ENCODE measurements around the gene TMSB10.
A peak's percentile ranks its signal among the peaks of the same experiment; 100 is the strongest.

Gene TMSB10

GRCh38 chr2:84888401-84889276 lies 16.8 kb upstream of the TMSB10 start:
- Histone ChIP-seq H3K4me3 (ENCODE audit: low read depth in 1 of 2, low read length in 2 of 2) (peak overlapping the region; percentile 55 to 60), H3K4me1 (ENCODE audit: control insufficient read depth in 1 of 2, insufficient read depth in 2 of 2, low read length in 2 of 2) (peaks cover 12 to 16% of the 10 kb centered on the region in 2 donors), H3K27me3 (ENCODE audit: control insufficient read depth in 1 of 2, insufficient read depth in 2 of 2, low read length in 2 of 2) (no peaks in the 10 kb centered on the region), H3K9ac (ENCODE audit: low read depth in 1 of 2, low read length in 2 of 2) (peak overlapping the region; percentile 12 to 28), H3K36me3 (ENCODE audit: control insufficient read depth in 1 of 2, insufficient read depth in 2 of 2, low read length in 2 of 2) (no peaks in the 10 kb centered on the region), H3K27ac (ENCODE audit: low read depth, low read length) (peak overlapping the region; percentile 8), H3K9me3 (ENCODE audit: control insufficient read depth in 1 of 2, low read length in 2 of 2) (no peaks in the 10 kb centered on the region)

- Histone ChIP-seq H3K4me1 (ENCODE audit: control insufficient read depth in 1 of 2, insufficient read depth in 2 of 2, low read length in 2 of 2) (peaks cover 12 to 17% of the 10 kb centered on the region in 2 donors), H3K9me3 (ENCODE audit: control insufficient read depth in 1 of 2, low read length in 2 of 2) (no peaks in the 10 kb centered on the region), H3K4me3 (ENCODE audit: low read depth in 1 of 2, low read length in 2 of 2) (peak overlapping the region; percentile 55 to 60), H3K36me3 (ENCODE audit: control insufficient read depth in 1 of 2, insufficient read depth in 2 of 2, low read length in 2 of 2) (no peaks in the 10 kb centered on the region), H3K27ac (ENCODE audit: low read depth, low read length) (no peak overlapping the region), H3K27me3 (ENCODE audit: control insufficient read depth in 1 of 2, insufficient read depth in 2 of 2, low read length in 2 of 2) (no peaks in the 10 kb centered on the region), H3K9ac (ENCODE audit: low read depth in 1 of 2, low read length in 2 of 2) (peak overlapping the region in 1 of 2 donors; percentile 28)
Measured at GRCh38 chr2:84889332-84889731, 16.1 kb upstream of the TMSB10 start.

- no peaks in the 10 kb centered on the region for H3K27me3 ChIP-seq (ENCODE audit: control insufficient read depth in 1 of 2, insufficient read depth in 2 of 2, low read length in 2 of 2)
- no peaks in the 10 kb centered on the region for H3K9me3 ChIP-seq (ENCODE audit: control insufficient read depth in 1 of 2, low read length in 2 of 2)
- no peaks in the 10 kb centered on the region for H3K36me3 ChIP-seq (ENCODE audit: control insufficient read depth in 1 of 2, insufficient read depth in 2 of 2, low read length in 2 of 2)
- no peak overlapping the region for H3K27ac ChIP-seq (ENCODE audit: low read depth, low read length)
- peaks cover 12 to 26% of the 10 kb centered on the region in 2 donors for H3K4me1 ChIP-seq (ENCODE audit: control insufficient read depth in 1 of 2, insufficient read depth in 2 of 2, low read length in 2 of 2)
- no peak overlapping the region for H3K4me3 ChIP-seq (ENCODE audit: low read depth in 1 of 2, low read length in 2 of 2)
- no peak overlapping the region for H3K9ac ChIP-seq (ENCODE audit: low read depth in 1 of 2, low read length in 2 of 2)
Measured at GRCh38 chr2:84891355-84892010, 14.0 kb upstream of the TMSB10 start.

GRCh38 chr2:84894131-84894586 lies 11.3 kb upstream of the TMSB10 start:
- Histone ChIP-seq H3K4me3 (ENCODE audit: low read depth in 1 of 2, low read length in 2 of 2) (no peak overlapping the region), H3K9me3 (ENCODE audit: control insufficient read depth in 1 of 2, low read length in 2 of 2) (no peaks in the 10 kb centered on the region), H3K27ac (ENCODE audit: low read depth, low read length) (no peak overlapping the region), H3K4me1 (ENCODE audit: control insufficient read depth in 1 of 2, insufficient read depth in 2 of 2, low read length in 2 of 2) (peaks cover 11 to 16% of the 10 kb centered on the region in 2 donors), H3K9ac (ENCODE audit: low read depth in 1 of 2, low read length in 2 of 2) (no peak overlapping the region), H3K36me3 (ENCODE audit: control insufficient read depth in 1 of 2, insufficient read depth in 2 of 2, low read length in 2 of 2) (no peaks in the 10 kb centered on the region), H3K27me3 (ENCODE audit: control insufficient read depth in 1 of 2, insufficient read depth in 2 of 2, low read length in 2 of 2) (no peaks in the 10 kb centered on the region)

GRCh38 chr2:84894758-84895520 lies 10.5 kb upstream of the TMSB10 start:
- Histone ChIP-seq H3K27ac (ENCODE audit: low read depth, low read length) (no peak overlapping the region), H3K9ac (ENCODE audit: low read depth in 1 of 2, low read length in 2 of 2) (peak overlapping the region in 1 of 2 donors; percentile 32), H3K9me3 (ENCODE audit: control insufficient read depth in 1 of 2, low read length in 2 of 2) (no peaks in the 10 kb centered on the region), H3K4me1 (ENCODE audit: control insufficient read depth in 1 of 2, insufficient read depth in 2 of 2, low read length in 2 of 2) (peaks cover 9 to 14% of the 10 kb centered on the region in 2 donors), H3K4me3 (ENCODE audit: low read depth in 1 of 2, low read length in 2 of 2) (no peak overlapping the region), H3K27me3 (ENCODE audit: control insufficient read depth in 1 of 2, insufficient read depth in 2 of 2, low read length in 2 of 2) (no peaks in the 10 kb centered on the region), H3K36me3 (ENCODE audit: control insufficient read depth in 1 of 2, insufficient read depth in 2 of 2, low read length in 2 of 2) (no peaks in the 10 kb centered on the region)

GRCh38 chr2:84896567-84896966 lies 8.9 kb upstream of the TMSB10 start:
- Histone ChIP-seq H3K36me3 (ENCODE audit: control insufficient read depth in 1 of 2, insufficient read depth in 2 of 2, low read length in 2 of 2) (no peaks in the 10 kb centered on the region), H3K27me3 (ENCODE audit: control insufficient read depth in 1 of 2, insufficient read depth in 2 of 2, low read length in 2 of 2) (no peaks in the 10 kb centered on the region), H3K4me1 (ENCODE audit: control insufficient read depth in 1 of 2, insufficient read depth in 2 of 2, low read length in 2 of 2) (peaks cover 9 to 14% of the 10 kb centered on the region in 2 donors), H3K9me3 (ENCODE audit: control insufficient read depth in 1 of 2, low read length in 2 of 2) (no peaks in the 10 kb centered on the region), H3K9ac (ENCODE audit: low read depth in 1 of 2, low read length in 2 of 2) (no peak overlapping the region), H3K27ac (ENCODE audit: low read depth, low read length) (no peak overlapping the region), H3K4me3 (ENCODE audit: low read depth in 1 of 2, low read length in 2 of 2) (no peak overlapping the region)

GRCh38 chr2:84897773-84898172 lies 7.7 kb upstream of the TMSB10 start:
- Histone ChIP-seq H3K36me3 (ENCODE audit: control insufficient read depth in 1 of 2, insufficient read depth in 2 of 2, low read length in 2 of 2) (no peaks in the 10 kb centered on the region), H3K4me1 (ENCODE audit: control insufficient read depth in 1 of 2, insufficient read depth in 2 of 2, low read length in 2 of 2) (peaks cover 9 to 14% of the 10 kb centered on the region in 2 donors), H3K4me3 (ENCODE audit: low read depth in 1 of 2, low read length in 2 of 2) (no peak overlapping the region), H3K27me3 (ENCODE audit: control insufficient read depth in 1 of 2, insufficient read depth in 2 of 2, low read length in 2 of 2) (no peaks in the 10 kb centered on the region), H3K27ac (ENCODE audit: low read depth, low read length) (no peak overlapping the region), H3K9ac (ENCODE audit: low read depth in 1 of 2, low read length in 2 of 2) (no peak overlapping the region), H3K9me3 (ENCODE audit: control insufficient read depth in 1 of 2, low read length in 2 of 2) (no peaks in the 10 kb centered on the region)

GRCh38 chr2:84899304-84900204 lies 5.9 kb upstream of the TMSB10 start:
- H3K9ac ChIP-seq (ENCODE audit: low read depth in 1 of 2, low read length in 2 of 2) = no peak overlapping the region

GRCh38 chr2:84900971-84901370 lies 4.5 kb upstream of the TMSB10 start:
- no peak overlapping the region for H3K9ac ChIP-seq (ENCODE audit: low read depth in 1 of 2, low read length in 2 of 2)
- H3K9me3 ChIP-seq (ENCODE audit: control insufficient read depth in 1 of 2, low read length in 2 of 2) = no peaks in the 10 kb centered on the region
- H3K4me1 ChIP-seq (ENCODE audit: control insufficient read depth in 1 of 2, insufficient read depth in 2 of 2, low read length in 2 of 2) = peaks cover 5 to 16% of the 10 kb centered on the region in 2 donors
- H3K36me3 ChIP-seq (ENCODE audit: control insufficient read depth in 1 of 2, insufficient read depth in 2 of 2, low read length in 2 of 2) = no peaks in the 10 kb centered on the region
- no peaks in the 10 kb centered on the region for H3K27me3 ChIP-seq (ENCODE audit: control insufficient read depth in 1 of 2, insufficient read depth in 2 of 2, low read length in 2 of 2)
- no peak overlapping the region for H3K4me3 ChIP-seq (ENCODE audit: low read depth in 1 of 2, low read length in 2 of 2)
- no peak overlapping the region for H3K27ac ChIP-seq (ENCODE audit: low read depth, low read length)

More at GRCh38 chr2:84899304-84900204, 5.9 kb upstream of the TMSB10 start:
- H3K27me3 ChIP-seq (ENCODE audit: control insufficient read depth in 1 of 2, insufficient read depth in 2 of 2, low read length in 2 of 2) = no peaks in the 10 kb centered on the region
- no peak overlapping the region for H3K4me3 ChIP-seq (ENCODE audit: low read depth in 1 of 2, low read length in 2 of 2)
- H3K27ac ChIP-seq (ENCODE audit: low read depth, low read length) = no peak overlapping the region
- H3K9me3 ChIP-seq (ENCODE audit: control insufficient read depth in 1 of 2, low read length in 2 of 2) = no peaks in the 10 kb centered on the region
- peaks cover 10 to 14% of the 10 kb centered on the region in 2 donors for H3K4me1 ChIP-seq (ENCODE audit: control insufficient read depth in 1 of 2, insufficient read depth in 2 of 2, low read length in 2 of 2)
- no peaks in the 10 kb centered on the region for H3K36me3 ChIP-seq (ENCODE audit: control insufficient read depth in 1 of 2, insufficient read depth in 2 of 2, low read length in 2 of 2)

All from duodenal mucosa (tissue), 2 donors.